Measurements from ENCODE around the gene MRPL40. TPM values are rescaled to one million over a fixed set of nuclear protein-coding genes. Genes with fewer than 3 reads are reported as not detected.

MRPL40 gene
- total and polyA plus RNA-seq, 2 of the 13 experiments (the other 11 are each of a cell fraction or from before 2014, with no cell fraction given), result 42.7 to 79.7 TPM

- peak; percentile 57 for TF ChIP-seq ZFP91 (CRISPR knock-in tag; IDR thresholded peaks at IDR 0.05; ENCODE audit: borderline replicate concordance)
- TF ChIP-seq JDP2 (CRISPR knock-in tag; IDR thresholded peaks at IDR 0.05; ENCODE audit: borderline replicate concordance), result no peak
- TF ChIP-seq NRL (CRISPR knock-in tag; IDR thresholded peaks at IDR 0.05; ENCODE audit: borderline replicate concordance), result peak; percentile 21; the same call in 1 of the 2 replicates
- no peak for TF ChIP-seq HINFP (CRISPR knock-in tag; IDR thresholded peaks at IDR 0.05; ENCODE audit: low read depth)
- peak; percentile 98 for TF ChIP-seq ZBTB7A (CRISPR knock-in tag; IDR thresholded peaks at IDR 0.05)
- TF ChIP-seq ZNF737 (CRISPR knock-in tag; IDR thresholded peaks at IDR 0.05; ENCODE audit: borderline replicate concordance), result no peak
- TF ChIP-seq ZFP82 (CRISPR knock-in tag; IDR thresholded peaks at IDR 0.05; ENCODE audit: borderline replicate concordance), result no peak
- no peak for TF ChIP-seq BRF2 (CRISPR knock-in tag; IDR thresholded peaks at IDR 0.05)
- no peak for TF ChIP-seq IRF2 (CRISPR knock-in tag; IDR thresholded peaks at IDR 0.05)
- no peak for TF ChIP-seq ZNF24 (IDR thresholded peaks at IDR 0.05)
- no peak for TF ChIP-seq ZKSCAN8 (CRISPR knock-in tag; IDR thresholded peaks at IDR 0.05; ENCODE audit: borderline replicate concordance)
- no peak for TF ChIP-seq TBL1XR1 (IDR thresholded peaks at IDR 0.05; ENCODE audit: borderline replicate concordance, low read length, partially characterized antibody)
- no peak for TF ChIP-seq ZBTB10 (CRISPR knock-in tag; IDR thresholded peaks at IDR 0.05; ENCODE audit: borderline replicate concordance)
- no peak for TF ChIP-seq JUN (CRISPR knock-in tag; IDR thresholded peaks at IDR 0.05)
- no peak for TF ChIP-seq CBX1 (IDR thresholded peaks at IDR 0.05; ENCODE audit: low read depth)
- TF ChIP-seq CBX5 (CRISPR knock-in tag; IDR thresholded peaks at IDR 0.05; ENCODE audit: borderline replicate concordance), result no peak
- TF ChIP-seq FOXO4 (CRISPR knock-in tag; conservative IDR thresholded peaks at IDR 0.05), result no peak
- no peak for TF ChIP-seq GLMP (CRISPR knock-in tag; IDR thresholded peaks at IDR 0.05; ENCODE audit: borderline replicate concordance)
Observed at GRCh38 chr22:19447330-19448075, 15.2 kb downstream of the MRPL40 start, which contains the start of gene C22orf39 (continued).
